Measurements from ENCODE around the gene TBX21.

DNA sequence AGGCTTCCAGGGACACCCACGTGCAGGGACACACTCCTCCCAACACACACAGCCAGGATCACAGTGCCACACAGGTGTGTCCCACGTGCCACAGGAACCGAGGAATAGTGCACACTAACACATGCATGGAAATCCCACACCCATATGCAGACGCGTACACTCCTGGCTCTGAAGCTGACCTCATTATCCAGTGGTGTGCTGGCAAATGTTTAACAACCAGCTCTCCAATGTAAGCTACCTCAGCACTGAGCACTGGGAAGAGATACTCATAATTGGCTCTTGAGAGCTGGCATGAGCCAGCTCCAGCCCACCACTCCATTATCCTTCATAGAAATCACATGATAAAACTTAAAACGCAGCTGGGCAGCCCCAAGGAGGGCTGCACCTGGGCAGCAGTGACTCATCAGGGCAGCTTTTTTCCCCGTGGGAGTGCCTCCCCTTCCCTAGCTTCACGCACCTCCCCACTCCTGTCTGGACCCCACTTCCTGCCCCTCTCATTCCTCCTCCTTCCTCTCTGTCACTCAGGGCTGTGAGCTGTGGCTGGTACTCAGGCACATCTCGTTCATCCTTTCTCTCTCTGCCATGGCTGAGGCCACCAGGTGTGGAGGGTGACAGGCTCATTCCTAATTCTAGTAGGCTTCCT is 14.9 kb upstream of the TBX21 start:
- TF ChIP-seq STAT1 (conservative IDR thresholded peaks at IDR 0.05) (no peak), ZNF24 (IDR thresholded peaks at IDR 0.05) (no peak), JUND (IDR thresholded peaks at IDR 0.05; ENCODE audit: low read depth, low read length) (no peak), ESRRA (IDR thresholded peaks at IDR 0.05; ENCODE audit: low read length) (no peak), FOXK2 (IDR thresholded peaks at IDR 0.05) (no peak)
- TF ChIP-seq, protein P1, sequence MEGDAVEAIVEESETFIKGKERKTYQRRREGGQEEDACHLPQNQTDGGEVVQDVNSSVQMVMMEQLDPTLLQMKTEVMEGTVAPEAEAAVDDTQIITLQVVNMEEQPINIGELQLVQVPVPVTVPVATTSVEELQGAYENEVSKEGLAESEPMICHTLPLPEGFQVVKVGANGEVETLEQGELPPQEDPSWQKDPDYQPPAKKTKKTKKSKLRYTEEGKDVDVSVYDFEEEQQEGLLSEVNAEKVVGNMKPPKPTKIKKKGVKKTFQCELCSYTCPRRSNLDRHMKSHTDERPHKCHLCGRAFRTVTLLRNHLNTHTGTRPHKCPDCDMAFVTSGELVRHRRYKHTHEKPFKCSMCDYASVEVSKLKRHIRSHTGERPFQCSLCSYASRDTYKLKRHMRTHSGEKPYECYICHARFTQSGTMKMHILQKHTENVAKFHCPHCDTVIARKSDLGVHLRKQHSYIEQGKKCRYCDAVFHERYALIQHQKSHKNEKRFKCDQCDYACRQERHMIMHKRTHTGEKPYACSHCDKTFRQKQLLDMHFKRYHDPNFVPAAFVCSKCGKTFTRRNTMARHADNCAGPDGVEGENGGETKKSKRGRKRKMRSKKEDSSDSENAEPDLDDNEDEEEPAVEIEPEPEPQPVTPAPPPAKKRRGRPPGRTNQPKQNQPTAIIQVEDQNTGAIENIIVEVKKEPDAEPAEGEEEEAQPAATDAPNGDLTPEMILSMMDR (IDR thresholded peaks at IDR 0.05 in 2 of 3, conservative IDR thresholded peaks at IDR 0.05 in 1 of 3; ENCODE audit: control insufficient read depth in 2 of 3, extremely low read depth in 1 of 3, insufficient read depth in 1 of 3, low read depth in 3 of 3, low read length in 3 of 3): no peak
- TF ChIP-seq, protein P2, sequence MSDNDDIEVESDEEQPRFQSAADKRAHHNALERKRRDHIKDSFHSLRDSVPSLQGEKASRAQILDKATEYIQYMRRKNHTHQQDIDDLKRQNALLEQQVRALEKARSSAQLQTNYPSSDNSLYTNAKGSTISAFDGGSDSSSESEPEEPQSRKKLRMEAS (IDR thresholded peaks at IDR 0.05; ENCODE audit: low read depth, low read length): no peak

Measured in GM12878 (cell line).